Esophagus muscularis mucosa (tissue), 3 donors: Measurements from ENCODE around the gene THBS2.

Experiments used
- POLR2A ChIP-seq: fragments of 450-650 bp; IDR thresholded peaks from one replicate; pipeline ENCODE4 v1.6.1; 2017; ENCODE audit warnings: antibody characterized with exemption, moderate library complexity, mild to moderate bottlenecking, low read depth
- TF ChIP-seq, protein P1 (sequence below), 3 experiments: fragments of 200-600 bp in 2 of 3; fragments of 450-650 bp in 1 of 3; sonication (generic) in 2 of 3; IDR thresholded peaks; one replicate each; pipeline ENCODE4 v1.5.1; 2017 to 2019; ENCODE audit warnings: antibody characterized with exemption in 3 of 3, mild to moderate bottlenecking in 2 of 3, moderate library complexity in 1 of 3

- TF ChIP-seq, protein P1, sequence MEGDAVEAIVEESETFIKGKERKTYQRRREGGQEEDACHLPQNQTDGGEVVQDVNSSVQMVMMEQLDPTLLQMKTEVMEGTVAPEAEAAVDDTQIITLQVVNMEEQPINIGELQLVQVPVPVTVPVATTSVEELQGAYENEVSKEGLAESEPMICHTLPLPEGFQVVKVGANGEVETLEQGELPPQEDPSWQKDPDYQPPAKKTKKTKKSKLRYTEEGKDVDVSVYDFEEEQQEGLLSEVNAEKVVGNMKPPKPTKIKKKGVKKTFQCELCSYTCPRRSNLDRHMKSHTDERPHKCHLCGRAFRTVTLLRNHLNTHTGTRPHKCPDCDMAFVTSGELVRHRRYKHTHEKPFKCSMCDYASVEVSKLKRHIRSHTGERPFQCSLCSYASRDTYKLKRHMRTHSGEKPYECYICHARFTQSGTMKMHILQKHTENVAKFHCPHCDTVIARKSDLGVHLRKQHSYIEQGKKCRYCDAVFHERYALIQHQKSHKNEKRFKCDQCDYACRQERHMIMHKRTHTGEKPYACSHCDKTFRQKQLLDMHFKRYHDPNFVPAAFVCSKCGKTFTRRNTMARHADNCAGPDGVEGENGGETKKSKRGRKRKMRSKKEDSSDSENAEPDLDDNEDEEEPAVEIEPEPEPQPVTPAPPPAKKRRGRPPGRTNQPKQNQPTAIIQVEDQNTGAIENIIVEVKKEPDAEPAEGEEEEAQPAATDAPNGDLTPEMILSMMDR (IDR thresholded peaks at IDR 0.05) = no peak
- TF ChIP-seq POLR2A = no peak
These were observed 67.0 kb downstream of the THBS2 start for GRCh38 chr6:169186496-169187169.
